SK-N-SH (cell line): ENCODE measurements around the gene SLAMF7.

ENCODE experiments used
- FOXJ3 ChIP-seq: sonication (generic); formaldehyde crosslinking; IDR thresholded peaks from 2 replicates; pipeline ENCODE4 v1.5.1; 2020; ENCODE audit warnings: mild to moderate bottlenecking, missing genetic modification reagents
- POLR2AphosphoS5 ChIP-seq: IDR thresholded peaks from 2 replicates; pipeline ENCODE4 v1.6.1; 2012; ENCODE audit warnings: low read depth, low read length
- RAD21 ChIP-seq: IDR thresholded peaks from 2 replicates; pipeline ENCODE4 v1.6.1; 2012; ENCODE audit warnings: mild to moderate bottlenecking, low read length
- SIN3A ChIP-seq: IDR thresholded peaks from 2 replicates; pipeline ENCODE4 v1.6.1; 2012; ENCODE audit warnings: low read depth, mild to moderate bottlenecking, low read length, moderate library complexity, borderline replicate concordance
- SMC3 ChIP-seq: IDR thresholded peaks from 2 replicates; pipeline ENCODE4 v1.6.1; 2012; ENCODE audit warnings: low read depth, low read length, improper control_type of control experiment
- TCF12 ChIP-seq: IDR thresholded peaks from 2 replicates; pipeline ENCODE4 v1.4.0; 2012
- YY1 ChIP-seq: IDR thresholded peaks from 2 replicates; pipeline ENCODE4 v1.4.0; 2012; ENCODE audit warnings: low read depth, mild to moderate bottlenecking
- TF ChIP-seq, protein P1 (sequence below): fragments of 200-600 bp; sonication (generic); IDR thresholded peaks from 2 replicates; pipeline ENCODE4 v1.6.1; 2017; ENCODE audit warnings: antibody characterized with exemption, mild to moderate bottlenecking, moderate library complexity
- TF ChIP-seq, protein P2 (sequence below): IDR thresholded peaks from 2 replicates; pipeline ENCODE4 v1.6.1; 2012; ENCODE audit warnings: mild to moderate bottlenecking, low read depth, low read length, moderate library complexity
- TF ChIP-seq, protein P3 (sequence below): fragments of 150-350 bp; IDR thresholded peaks from 2 replicates; pipeline ENCODE4 v1.6.1; 2017; ENCODE audit warnings: antibody characterized with exemption, low read length, low read depth, borderline replicate concordance

DNA sequence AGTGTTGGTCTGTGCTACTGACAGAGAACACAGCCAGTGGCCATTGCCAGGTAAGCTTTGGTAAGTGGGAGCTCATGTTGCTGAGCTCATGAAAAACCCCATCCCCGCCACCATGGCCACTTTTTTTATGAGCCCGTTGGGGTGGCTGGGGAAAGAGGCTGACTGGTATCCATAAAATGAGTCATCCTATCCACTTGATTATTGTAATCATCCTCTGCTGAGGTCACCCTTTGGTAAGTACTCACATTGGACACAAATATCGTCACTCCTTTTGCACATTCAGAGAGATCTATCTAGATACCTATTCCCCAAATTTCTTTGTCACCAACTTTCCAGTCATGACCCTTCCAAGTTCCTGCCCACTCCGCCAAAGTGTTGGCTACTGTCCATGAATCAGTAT lies 22.0 kb downstream of the SLAMF7 start:
- TF ChIP-seq YY1 (no peak), TCF12 (no peak), POLR2AphosphoS5 (no peak), FOXJ3 (CRISPR knock-in tag) (no peak), SMC3 (no peak), RAD21 (no peak), SIN3A (no peak)
- TF ChIP-seq, protein P1, sequence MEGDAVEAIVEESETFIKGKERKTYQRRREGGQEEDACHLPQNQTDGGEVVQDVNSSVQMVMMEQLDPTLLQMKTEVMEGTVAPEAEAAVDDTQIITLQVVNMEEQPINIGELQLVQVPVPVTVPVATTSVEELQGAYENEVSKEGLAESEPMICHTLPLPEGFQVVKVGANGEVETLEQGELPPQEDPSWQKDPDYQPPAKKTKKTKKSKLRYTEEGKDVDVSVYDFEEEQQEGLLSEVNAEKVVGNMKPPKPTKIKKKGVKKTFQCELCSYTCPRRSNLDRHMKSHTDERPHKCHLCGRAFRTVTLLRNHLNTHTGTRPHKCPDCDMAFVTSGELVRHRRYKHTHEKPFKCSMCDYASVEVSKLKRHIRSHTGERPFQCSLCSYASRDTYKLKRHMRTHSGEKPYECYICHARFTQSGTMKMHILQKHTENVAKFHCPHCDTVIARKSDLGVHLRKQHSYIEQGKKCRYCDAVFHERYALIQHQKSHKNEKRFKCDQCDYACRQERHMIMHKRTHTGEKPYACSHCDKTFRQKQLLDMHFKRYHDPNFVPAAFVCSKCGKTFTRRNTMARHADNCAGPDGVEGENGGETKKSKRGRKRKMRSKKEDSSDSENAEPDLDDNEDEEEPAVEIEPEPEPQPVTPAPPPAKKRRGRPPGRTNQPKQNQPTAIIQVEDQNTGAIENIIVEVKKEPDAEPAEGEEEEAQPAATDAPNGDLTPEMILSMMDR: no peak
- TF ChIP-seq, protein P2, sequence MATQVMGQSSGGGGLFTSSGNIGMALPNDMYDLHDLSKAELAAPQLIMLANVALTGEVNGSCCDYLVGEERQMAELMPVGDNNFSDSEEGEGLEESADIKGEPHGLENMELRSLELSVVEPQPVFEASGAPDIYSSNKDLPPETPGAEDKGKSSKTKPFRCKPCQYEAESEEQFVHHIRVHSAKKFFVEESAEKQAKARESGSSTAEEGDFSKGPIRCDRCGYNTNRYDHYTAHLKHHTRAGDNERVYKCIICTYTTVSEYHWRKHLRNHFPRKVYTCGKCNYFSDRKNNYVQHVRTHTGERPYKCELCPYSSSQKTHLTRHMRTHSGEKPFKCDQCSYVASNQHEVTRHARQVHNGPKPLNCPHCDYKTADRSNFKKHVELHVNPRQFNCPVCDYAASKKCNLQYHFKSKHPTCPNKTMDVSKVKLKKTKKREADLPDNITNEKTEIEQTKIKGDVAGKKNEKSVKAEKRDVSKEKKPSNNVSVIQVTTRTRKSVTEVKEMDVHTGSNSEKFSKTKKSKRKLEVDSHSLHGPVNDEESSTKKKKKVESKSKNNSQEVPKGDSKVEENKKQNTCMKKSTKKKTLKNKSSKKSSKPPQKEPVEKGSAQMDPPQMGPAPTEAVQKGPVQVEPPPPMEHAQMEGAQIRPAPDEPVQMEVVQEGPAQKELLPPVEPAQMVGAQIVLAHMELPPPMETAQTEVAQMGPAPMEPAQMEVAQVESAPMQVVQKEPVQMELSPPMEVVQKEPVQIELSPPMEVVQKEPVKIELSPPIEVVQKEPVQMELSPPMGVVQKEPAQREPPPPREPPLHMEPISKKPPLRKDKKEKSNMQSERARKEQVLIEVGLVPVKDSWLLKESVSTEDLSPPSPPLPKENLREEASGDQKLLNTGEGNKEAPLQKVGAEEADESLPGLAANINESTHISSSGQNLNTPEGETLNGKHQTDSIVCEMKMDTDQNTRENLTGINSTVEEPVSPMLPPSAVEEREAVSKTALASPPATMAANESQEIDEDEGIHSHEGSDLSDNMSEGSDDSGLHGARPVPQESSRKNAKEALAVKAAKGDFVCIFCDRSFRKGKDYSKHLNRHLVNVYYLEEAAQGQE: no peak
- TF ChIP-seq, protein P3, sequence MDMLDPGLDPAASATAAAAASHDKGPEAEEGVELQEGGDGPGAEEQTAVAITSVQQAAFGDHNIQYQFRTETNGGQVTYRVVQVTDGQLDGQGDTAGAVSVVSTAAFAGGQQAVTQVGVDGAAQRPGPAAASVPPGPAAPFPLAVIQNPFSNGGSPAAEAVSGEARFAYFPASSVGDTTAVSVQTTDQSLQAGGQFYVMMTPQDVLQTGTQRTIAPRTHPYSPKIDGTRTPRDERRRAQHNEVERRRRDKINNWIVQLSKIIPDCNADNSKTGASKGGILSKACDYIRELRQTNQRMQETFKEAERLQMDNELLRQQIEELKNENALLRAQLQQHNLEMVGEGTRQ: no peak
